SH-SY5Y (cell line): ENCODE data around the gene CCDC24.

ENCODE experiments used
- GATA2 ChIP-seq: IDR thresholded peaks from 2 replicates; pipeline ENCODE4 v1.6.1; 2011; ENCODE audit warnings: mild to moderate bottlenecking, low read depth, low read length
- GATA3 ChIP-seq: IDR thresholded peaks from 2 replicates; pipeline ENCODE4 v1.6.1; 2011; ENCODE audit warnings: low read depth, mild to moderate bottlenecking, low read length, moderate library complexity

- TF ChIP-seq GATA2 (no peak), GATA3 (no peak)
Measured at GRCh38 chr1:43975249-43975961, 16.0 kb upstream of the CCDC24 start.
